Ureter (tissue), 1 donor: ENCODE measurements around the gene MRPL53. TPM values are rescaled to one million over a fixed set of nuclear protein-coding genes. Genes with fewer than 3 reads are reported as not detected.
"Not testable (repeated sequence)": the region's sequence is repeated elsewhere in the genome, so short reads cannot be mapped to it uniquely, and the experiment has no call there.

ENCODE experiments used
- DNase-seq: peaks from one replicate; pipeline ENCODE4 v3.0.0-alpha.2; 2020; ENCODE audit warnings: low spot score
- total RNA-seq: library from RNA; stranded (reverse); gene quantifications from one replicate; pipeline ENCODE4 v1.2.4, GENCODE V29; 2023
- donor health status: DM: yes; HTN: yes; CAD: no.

MRPL53 gene
- total RNA-seq, 1 donor from 2014 or later, result 71.8 TPM

DNA sequence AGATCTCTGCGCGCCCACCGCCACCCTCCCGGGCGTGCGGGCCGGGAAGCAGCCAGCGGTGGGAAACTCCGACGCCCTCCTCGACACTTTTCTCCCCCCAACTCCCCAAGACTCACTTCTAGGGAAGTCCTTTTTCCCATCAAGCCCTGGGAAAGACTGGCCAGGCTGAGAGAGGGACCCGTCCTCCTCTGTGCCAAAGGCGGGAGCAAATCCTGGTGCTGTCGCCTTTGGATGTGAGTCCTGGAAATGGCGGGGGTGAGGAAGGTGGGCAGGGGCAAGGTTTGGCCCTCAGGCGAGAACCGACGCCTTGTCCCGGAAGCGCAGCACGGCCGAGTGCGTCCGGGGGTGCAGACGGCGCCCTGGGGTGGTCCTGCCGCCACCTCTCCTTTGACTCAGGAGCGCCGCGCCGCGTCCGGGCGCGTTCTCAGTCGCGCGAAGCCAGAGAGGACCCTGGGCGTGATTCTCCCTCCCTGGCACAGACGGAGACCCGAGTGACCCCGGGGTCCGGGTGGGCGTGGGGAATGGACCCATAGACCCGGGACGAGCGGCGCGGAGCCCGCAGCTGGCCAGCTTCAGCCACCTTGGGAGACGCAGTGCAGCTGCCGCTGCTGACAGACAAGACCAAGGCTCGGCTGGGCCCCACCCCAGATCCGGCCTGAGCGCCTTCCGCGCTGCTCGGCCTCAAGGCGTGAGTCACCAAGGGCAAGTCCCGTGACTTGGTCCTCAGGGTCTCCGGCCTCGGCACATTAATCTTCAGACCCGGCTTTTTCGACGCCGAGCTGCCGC, 30.4 kb upstream of the MRPL53 start:
- DNase-seq, result peak; percentile 84

DNA sequence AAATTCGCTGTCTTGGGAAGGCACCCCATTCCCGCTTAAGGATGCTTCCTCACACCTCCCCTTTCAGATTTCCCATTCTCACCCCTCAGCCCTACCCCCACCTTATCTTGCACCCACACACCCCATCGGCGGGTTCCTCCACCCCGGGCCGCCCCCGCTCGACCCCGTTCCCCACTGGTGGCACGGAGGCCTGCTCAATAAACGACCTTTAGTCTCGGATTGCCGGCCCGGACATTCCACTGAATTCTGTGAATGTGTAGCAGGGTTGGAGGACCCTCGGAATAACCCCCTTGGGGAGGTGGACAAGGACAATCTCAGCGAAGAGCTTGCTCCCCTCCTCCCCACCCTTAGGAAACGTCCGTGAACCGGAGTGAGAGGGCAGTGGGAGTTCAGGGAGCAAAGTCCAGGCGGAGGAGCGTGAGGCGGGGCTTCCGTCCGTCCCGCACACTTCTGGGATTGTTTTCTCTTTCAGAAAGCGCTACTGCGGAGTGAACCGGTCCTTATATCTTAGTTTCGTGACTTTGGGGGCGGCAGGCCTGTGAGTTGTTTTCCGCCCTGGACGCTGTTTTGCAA, 29.8 kb upstream of the MRPL53 start:
- DNase-seq, result no peak

DNA sequence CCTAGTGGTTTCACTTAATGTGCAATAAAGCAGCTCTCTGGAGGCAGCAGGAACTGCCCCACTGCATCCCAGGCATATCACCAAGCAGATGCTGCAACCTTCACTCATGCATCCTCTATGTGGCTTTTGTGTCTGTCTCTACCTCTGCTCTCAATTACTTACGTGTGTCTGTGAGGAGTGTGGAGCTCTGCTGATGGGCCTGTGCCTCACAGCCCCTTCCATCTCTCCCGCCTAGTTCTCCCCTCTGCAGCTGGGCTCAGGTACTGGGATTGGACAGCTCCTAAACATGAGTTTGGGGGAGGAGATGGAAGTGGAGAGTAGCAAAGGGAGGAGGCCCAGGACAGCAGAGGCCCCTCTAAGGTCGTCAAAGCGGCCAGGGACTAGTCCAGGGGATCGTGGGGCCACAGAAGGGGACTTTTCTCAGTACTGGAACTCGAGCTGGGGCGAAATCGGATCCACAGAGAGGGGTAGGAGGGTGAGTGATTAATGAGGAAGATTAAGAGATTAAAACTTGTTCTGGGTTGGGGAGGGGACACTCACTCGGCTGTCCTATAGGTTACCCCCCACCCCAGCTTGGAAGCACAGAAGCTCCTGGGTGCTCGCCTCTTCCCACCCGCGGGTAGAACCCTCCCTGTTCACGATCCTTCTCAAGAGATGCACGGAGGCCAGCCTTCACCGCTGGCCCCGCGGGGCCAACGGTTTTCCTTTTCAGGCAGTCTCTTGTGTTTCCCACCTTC, 29.0 kb upstream of the MRPL53 start:
- no peak for DNase-seq

DNA sequence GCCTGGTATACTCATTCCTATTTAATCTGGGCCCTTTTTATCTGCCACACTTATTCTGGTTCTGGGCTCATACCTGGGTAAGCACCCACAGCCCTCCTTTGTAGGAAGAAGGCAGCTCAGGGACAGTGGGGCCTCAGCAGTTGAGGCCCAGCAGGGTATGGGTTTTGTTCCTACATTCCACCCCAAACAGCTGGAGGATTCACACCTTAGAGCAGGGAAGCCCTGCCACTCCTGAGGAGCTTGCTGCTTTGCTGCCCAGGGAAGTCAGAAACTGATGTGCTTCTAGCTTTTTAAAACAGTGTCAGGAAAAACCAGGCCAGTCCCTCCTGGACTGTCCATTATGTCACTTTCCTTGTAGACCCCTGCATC, 28.1 kb upstream of the MRPL53 start:
- no peak for DNase-seq

DNA sequence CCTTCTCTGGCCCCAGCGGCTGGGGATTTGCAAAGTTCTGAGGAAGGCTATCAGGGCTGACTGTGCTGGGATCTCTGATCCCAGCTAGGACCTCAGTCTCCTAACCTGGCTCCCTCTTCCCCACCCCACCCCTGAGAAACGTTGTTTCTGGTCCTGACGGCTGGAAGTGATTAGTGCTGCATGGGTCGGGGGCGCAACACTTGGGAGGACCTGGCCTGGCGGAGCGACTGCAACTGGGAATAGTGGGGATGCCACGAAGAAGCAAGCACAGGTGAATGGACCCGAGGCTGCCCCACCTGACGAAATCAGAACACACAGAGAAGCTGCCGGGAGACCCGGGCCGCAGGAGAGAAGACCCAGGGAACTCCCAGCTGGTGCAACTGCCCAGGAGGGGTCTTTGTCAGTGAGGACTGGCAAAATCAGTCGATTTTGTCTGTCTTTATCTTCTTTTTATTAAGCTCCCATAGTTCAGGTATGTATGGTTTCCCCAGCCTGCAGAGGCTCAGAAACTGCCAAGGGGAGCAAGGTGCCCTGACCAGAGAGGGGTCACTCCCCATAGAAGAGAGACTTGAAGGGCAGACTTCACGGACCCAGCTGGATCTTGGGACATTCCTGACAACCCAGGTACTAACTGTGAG, 27.6 kb upstream of the MRPL53 start:
- no peak for DNase-seq

DNA sequence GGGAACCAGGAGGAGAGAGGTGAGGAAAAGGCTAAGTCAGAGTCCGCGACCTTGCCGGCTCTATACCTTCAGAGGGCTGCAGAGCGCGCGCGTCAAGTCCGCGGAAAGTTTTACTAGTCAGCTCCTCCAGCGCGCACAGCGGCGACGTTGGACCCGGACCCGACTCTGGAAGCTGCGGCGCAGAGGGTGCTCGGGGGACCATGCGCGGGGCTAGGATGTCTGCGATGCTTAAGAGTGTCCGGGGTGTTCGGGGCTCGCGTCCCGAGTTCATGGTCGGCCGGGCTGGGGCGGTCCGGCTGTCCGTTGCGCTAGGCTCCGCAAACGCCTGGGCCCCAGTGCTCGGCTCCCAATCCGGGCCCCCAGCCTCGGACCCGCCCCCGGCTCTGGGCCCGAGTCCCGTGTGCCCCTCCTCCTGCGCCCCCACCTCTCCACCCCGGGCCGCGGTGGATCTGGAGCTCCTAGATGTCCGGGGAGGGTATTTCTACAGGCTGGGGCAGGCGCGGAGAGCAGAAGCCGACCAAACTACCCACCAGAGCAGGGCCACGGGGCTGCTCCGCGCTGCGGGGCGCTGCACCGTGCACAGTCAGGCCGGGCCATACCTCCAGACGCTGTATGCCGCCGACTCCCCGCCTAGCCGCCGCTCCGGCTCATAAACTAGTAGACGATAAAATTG, 26.9 kb upstream of the MRPL53 start, which contains the start of gene LBX2:
Gene LBX2 (minus strand): TSS at position 337 of the 673 bp plus-strand sequence. CDS start 66 bp downstream, at position 271.
- no peak for DNase-seq

DNA sequence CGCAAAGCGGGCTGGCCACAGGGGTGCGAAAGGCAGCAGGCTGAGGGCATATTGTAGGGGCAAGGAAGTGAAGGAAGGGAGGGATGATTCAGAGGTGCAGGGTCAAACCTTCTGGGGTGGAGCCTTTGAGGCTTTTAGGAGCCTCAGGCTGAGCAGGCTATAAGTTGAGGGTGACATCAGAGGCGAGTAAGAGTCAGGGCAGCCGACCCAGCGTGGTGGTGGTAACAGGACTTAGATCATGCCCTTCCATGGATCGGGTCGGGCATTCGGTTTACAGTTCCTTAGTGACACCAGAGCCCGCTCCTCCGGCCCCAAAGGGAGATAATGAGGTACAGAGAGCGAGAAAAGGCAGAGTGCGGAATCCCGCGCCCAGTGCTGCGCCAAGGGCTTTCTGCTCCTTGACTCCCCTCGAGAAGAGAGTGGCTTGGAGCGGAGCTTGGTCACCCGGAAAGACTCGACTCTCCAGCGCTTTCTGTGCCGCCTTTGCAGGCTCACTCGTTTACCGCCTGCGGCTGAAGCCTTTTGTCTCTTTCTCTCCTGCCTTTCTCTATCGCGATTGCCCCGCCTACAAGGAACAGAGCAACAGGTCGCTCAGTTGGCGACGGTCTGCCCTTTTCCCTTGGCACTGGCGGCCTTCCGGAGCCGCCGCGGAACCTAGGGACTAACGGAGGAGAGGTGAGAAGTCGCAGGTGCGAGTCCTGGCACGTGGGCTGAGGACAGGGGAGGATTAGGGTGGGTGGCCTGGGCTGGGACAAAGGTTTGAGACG, 26.2 kb upstream of the MRPL53 start:
- no peak for DNase-seq

DNA sequence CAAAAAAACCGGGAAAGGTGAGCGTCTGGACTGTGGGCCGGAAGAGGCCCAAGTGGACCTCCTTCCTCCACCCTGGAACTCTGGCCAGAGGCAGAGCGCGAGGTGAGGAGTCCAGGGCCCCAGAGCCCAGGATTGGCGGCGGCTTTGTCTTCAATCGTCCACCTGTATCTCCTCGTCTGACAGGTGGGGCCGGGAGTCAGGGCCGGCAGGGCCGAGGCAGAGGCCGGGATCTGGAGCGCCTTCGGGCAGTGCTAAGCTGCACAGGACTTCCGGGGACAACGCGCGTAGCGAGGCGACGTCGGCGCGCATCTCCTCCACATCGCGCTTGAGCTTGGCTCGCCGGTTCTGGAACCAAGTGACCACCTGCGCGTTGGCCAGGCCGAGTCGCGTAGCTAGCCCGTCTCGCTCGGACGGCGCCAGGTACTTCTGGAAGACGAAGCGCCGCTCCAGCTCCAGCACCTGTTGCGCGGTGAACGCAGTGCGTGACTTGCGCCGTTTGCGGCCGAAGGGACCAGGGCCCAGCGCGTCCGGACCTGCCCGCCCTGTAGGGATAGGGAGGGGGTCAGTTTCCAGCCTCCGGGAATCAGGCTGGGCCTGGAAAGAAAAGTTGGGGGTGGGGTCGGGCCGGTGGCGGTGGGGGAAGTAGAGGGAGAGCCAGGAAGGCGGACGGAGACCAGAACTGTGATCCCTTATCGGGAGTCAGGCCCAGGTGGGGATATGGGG, 25.5 kb upstream of the MRPL53 start:
- no peak for DNase-seq

DNA sequence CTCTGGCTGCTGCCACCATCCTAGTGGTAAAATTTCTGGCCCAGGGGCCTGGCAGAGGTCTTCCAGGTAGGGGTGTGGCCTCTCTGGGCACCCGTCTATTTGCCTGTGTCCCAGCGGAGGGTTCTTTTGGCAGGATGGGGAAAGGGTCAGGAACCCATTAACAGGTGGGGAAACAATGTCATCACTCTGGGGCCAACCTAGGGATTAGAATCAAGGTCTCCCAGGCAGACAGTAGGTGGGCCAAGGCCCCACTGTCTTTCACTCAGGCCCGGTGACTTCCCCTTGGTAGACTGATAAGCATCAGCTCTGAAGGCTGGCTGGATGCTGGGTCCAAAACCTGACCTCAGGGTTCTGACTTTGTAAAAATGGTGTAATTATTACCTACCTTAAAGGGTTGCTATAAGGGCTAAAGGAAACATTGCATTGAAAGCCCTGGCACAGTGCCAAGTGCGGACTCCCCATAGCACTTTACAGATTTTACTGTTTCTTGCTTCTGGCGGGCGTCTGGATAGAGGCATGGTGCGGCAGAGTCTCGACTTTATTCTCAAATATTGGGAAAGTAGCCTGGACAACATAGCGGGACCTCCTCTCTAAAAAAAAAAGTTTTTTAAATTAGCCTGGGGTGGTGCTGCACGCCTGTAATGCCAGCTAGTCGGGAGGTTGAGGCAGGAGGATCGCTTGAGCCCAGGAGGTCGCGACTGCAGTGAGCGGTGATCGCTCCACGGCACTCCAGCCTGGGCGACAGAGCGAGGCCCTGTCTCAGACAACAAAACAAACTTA, 24.7 kb upstream of the MRPL53 start:
- DNase-seq, result no peak

DNA sequence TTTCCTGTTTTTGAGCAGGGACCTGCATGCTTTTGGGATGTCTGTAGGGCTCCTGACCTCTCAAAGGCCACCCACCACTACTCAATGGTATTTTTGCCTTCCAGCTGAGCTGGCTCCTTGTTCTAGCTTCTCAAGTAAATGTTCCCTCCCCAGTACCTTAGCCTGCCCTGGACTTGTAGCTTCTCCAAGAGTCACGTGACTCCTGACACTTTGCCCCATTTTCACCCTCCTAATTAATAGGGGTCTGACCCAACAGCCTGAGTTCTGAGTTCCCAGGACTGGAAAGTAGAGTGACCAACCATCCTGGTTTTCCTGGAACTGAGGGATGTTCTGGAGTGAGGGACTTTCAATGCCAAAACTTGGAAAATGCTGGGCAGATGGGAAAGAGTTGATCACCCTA, 23.0 kb upstream of the MRPL53 start:
- no peak for DNase-seq

DNA sequence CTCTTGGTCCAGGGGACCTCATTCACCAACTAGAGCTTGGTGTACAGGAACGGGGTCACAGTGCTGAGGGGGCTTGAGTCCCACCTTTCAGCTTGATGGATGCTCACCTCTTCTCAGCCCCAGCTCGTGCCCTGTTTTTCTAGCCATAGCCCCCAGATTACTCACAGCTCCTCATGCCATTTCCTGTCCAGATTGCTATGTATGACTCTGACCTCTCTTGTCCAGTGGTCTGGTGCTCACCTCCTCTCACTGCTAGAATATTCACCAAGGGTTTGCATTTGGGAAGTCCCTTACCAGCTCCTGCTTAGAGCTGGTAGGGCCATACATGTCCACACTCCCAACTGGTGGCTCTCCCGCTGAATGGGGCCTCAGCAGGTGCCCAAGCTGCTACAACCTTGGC, 21.1 kb upstream of the MRPL53 start:
- no peak for DNase-seq

DNA sequence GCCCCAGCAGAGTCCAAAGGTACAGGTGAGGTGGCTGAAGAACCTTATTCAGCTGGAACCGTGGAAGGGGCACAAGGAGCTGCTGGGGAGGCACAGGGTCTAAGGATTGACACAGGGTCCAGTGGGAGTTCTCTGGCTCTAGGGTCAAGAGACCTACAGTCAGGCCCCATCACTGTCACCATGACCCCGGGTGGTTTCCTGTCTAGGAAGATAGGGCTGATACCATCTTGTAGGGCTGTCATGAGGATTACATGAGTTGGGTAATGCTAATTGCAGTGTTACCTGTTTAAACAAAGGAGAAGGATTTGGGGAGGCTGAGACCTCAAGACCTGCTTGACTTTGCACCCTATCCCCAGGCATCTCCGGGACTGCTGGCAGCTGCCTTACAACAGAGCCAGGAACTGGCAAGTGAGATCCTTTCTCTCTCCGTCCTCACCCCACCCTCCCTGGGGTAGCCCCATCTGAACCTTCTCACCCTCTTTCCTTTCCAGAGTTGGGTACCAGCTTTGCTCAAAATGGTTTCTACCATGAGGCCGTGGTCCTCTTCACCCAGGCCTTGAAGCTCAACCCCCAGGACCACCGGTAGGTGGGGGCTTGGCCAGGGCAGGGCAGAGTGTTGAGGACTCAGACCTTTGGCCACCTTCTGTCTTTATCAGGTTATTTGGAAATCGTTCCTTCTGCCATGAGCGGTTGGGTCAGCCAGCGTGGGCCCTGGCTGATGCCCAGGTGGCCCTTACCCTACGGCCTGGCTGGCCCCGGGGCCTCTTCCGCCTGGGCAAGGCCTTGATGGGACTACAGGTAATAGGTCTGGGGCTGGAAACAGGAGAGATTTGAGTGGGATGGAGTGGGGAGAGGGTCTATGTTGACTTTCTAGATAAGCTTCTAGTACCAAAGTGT, 19.4 kb upstream of the MRPL53 start:
- DNase-seq, result no peak

DNA sequence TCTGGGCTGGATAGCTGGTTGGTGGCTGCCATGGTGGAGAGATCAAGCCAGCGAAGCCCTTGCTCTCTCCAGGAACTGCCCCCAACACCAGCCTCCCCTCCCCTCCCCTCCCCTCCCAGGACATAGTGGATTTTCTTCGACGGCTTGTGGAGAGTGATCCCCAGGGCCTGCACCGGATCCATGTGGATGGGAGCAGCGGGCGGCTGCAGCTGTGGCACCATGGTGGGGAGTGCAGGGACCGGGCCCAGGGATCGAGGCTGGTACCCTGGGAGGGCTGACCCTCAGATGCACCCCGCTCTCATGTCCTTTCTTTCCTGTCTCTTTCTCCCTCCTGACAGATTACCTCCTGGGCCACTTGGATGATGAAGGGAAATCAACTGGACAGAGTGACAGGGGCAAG, 17.4 kb upstream of the MRPL53 start:
- DNase-seq, result no peak

DNA sequence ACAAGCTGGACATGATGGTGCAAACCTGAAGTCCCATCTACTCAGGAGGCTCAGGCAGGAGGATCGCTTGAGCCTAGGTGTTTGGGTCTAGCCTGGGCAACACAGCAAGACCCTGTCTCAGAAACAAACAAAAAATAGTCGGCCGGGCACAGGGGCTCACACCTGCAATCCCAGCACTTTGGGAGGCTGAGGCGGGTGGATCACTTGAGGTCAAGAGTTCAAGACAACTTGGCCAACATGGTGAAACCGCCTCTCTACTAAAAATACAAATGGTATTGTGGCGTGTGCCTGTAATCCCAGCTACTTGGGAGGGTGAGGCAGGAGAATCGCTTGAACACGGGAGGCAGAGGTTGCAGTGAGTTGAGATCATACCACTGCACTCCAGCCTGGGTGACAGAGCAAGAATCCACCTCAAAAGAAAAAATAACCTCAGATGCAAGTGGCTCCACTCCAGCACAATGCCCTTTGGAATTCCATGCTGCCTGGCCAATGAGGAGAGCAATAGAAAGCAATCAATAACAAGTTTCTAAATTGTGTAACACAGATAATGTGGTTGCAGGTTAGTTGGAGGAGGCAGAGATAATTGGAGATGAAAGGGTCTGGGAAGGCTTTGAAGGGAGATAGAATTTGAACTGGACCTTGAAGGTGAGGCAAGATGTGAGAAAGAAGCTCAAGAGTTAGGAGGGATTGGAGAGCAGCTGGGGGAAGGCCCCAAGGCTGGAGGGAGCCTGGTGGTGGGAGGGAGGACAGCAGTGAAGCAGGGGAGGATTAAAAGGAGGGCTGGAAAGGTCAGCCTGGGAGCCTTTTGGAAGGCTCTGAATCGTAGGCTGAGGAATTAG, 16.4 kb upstream of the MRPL53 start:
- no peak for DNase-seq

DNA sequence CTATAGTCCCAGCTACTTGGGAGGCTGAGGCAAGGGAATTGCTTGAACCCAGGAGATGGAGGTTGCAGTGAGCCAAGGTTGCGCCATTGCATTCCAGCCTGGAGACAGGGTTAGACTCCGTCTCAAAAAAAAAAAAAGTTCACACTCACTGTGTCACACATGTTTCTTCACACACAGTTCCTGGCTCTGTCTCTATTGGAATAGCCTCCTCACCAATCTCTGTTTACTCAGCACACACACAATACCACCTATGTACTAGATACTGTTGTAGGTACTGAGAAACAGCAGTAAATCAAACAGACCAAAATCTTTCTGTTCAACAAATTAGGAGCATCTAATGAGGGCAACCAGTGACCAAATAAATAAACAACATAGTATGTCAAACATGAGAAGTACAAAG, 13.7 kb upstream of the MRPL53 start:
- no peak for DNase-seq

DNA sequence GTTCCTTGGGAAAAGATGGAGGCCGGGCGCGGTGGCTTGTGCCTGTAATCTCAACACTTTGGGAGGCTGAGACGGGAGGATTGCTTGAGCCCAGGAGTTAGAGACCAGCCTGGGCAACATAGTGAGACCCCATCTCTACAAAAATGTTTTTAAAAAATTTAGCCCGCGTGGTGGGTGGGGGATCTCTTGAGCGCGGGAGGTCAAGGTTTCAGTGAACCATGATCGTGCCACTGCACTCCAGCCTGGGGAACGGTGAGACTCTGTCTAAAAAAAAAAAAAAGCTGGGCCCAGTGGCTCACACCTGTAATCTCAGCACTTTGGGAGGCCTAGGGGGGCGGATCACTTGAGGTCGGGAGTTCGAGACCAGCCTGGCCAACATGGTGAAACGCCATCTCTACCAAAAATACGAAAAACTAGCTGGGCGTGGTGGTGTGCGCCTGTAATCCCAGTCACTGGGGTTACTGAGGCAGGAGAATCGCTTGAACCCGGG, 11.2 kb upstream of the MRPL53 start:
- not testable (repeated sequence) for DNase-seq
